ENCODE measurements around the gene STRA6.

Gene STRA6

DNA sequence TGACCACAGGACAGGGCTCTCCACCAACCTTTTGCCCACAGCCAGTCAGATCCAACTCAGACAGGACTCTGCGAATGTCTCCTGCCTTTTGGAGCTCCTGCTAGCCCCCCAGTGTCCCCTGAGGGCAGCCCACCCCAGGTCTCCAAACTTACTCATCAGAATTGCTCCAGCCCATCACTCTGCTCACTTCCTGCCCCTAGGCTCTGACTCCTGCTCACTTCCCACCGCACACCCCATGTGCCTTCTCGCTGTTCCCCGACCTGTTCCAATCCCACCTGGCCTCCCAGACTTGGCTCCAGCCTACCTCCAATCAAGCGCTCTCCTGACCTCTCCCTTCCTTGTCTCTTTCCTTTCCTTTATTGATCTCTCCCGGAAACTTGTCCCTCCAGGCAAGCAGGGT, 5.9 kb upstream of the STRA6 start:
- no peak for DNase-seq (ENCODE audit: extremely low read depth in 1 of 2, low read depth in 1 of 2)

DNA sequence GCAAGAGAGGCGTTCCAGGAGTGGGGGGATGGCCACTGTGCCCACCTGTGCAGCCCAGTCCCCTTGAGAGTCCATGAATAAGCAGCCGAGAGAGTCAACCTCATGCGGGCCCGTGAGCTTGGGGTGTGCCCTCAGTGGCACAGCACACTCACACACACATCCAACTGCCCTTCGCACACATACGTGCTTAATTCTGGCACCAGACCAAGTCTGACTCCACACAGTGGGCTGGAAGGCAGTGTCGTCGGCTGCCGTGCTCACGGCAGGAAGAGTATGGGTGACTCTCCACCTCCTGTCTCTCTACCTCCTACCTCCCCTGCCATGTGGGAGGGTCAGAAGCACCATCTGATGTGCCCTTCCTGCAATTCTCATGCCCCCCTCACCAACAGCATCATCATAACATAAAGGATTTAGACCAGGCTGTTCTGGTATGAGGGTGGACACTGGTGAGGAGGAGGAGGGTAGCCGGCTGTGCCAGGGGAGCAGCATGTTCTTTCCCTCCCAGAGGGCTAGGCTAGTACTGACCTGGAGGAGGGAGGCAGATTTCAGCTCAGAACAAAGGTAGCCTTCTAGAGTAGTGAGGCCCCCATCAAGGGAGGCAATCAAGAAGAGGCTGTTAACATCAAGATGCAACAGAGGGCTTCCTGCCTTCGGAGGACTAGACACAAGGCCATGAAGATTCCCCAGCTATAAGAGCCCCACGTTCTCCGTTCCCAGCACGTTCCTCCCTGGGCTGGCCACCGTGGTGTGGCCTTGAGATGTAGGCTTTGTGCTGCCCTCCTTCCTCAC, 5.3 kb upstream of the STRA6 start:
- DNase-seq (ENCODE audit: extremely low read depth in 1 of 2, low read depth in 1 of 2), result no peak

DNA sequence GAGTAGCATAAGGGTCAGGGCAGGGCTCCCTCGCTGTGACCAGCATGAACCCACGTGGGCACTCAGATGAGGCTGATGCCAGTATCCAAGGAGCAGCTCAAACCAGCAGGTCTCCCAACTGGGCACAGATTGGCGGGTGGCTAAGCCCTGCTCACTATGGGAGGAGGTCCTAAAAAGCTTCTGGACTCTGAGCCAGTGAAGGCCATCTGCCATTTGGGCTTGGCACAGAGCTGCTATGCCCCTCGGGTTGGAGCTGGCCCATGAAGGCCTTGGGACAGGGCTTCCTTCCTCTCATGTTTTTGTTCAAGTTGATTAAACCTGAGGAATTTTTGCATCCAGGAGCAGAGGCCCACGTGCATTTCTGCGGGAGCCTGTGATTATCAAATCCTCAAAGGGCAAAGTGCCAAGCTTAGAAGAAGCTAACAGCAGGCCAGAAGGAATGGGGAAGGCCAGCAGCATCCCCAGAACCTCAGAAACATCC, 4.3 kb upstream of the STRA6 start:
- no peak for DNase-seq (ENCODE audit: extremely low read depth in 1 of 2, low read depth in 1 of 2)

DNA sequence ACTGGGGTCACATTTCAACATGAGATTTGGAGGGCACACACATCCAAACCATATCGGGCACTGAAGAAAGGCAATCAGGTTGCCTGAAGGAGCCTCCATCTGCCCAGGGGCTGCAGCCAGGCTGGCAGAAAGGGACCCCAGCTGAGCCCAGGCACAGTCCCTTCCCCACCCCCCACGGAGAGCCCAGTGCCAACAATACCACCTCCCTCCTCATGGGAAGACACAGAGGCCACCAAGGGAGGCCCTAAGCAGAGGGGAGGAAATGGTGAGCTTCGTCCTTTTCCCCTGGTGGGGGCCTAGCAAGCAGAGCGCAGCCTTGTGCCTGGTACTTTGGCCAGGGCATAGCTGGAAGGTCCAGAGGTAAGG, 3.0 kb upstream of the STRA6 start:
- DNase-seq (ENCODE audit: extremely low read depth in 1 of 2, low read depth in 1 of 2), result no peak

DNA sequence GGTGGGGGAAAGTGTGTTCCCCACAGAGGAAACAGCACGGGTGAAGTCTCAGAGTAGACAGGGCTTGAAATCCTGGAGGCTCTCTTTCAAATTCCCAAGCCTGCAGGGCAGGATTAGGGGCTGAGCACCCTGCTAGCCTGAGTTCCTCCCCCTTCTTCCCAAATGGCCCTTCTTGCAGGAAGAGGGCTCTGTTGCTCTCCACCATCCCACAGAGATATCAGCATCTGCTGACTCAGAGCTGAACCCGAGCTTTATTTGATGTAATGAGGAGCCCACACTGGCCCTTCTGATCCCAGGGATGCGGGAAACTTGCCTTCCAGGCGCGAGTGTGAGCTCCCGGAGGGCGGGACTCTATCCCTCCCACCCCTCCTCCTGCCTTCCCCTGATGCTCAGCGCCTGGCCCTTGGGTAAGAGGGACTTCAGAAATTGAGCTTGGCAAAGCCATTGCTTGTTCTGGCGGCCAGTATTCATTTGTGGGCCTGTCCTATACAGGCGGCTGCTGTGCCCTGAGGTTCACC, 1.4 kb upstream of the STRA6 start:
- no peak for DNase-seq (ENCODE audit: extremely low read depth in 1 of 2, low read depth in 1 of 2)

DNA sequence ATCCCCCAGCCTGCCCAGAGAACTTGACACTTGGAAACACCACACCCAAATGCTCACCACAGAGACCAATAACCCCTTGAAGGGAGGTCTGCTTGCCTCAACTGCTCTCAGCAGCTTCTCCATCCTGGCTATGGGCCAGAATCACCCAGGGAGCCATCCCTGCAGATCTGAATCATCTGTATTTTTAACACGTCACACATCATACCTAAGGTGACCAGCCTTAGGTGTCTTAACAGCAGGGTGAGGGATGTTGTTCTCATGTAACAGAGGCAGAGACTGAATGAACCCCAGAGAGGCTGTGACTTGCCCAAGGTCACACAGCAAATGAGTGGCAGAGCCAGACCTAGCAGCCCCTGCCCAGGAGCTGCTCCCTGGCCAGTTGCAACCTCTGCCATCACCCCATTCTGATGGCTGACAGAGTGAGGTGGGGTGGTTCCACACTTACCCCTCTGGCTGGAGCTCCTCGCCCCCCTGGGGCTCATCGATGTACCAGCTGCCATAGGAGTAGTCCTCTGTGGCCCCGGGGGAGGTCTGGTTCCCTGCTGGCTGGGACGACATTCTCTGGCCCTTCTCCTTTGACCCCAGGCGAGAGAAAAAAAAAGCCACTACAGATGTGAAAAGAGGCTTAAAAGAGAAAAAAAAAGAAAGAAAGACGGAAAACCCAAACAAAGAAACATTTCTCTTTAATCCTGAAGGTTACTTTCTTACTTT, 722 bp downstream of the STRA6 start:
- no peak for DNase-seq (ENCODE audit: extremely low read depth in 1 of 2, low read depth in 1 of 2)

DNA sequence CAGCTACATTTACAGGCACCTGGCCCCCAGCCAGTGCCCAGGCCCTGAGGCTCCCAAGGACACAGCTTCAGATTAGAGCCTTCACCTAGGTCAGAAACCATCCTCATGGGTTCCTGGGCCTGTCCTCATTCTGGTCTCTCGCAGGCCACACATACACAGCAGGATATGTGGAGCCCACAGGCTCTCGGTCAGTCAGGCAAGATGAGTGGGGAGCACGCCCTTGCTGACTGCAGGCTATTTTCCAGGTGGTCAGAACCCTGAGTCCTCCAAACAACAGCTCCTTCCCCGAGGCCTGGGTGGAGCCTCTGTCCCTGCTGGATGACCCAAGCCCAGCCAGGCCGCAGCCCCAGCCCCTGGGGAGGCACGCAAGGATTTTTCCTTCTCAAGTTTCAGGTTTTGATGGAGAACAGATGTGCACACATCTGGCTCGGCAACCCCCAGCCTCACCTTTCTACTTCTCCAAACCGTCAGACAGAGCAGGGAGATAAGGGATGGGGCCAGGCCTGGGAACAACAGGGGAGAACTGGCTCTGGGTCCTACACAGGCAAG, 1.6 kb downstream of the STRA6 start:
- DNase-seq (ENCODE audit: extremely low read depth in 1 of 2, low read depth in 1 of 2), result no peak

DNA sequence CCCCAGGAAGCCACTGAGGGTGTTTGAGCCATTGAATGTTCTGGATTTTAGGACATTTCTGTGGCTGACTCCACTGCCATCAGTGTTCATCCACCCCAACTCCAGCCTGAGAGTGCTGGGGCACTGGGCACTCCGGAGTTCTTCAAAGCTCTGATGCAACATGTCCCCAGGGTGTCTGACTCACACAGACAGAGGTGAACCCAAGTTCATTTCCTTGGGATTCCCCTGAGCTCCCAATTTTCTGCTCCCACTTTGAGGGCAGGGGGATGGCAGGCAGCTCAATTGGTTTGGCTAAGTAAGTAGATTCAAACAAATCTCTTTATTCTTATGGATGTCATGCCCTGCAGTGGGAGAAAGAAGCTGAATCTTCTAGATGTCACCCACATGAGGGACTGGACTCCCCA, 2.2 kb downstream of the STRA6 start:
- no peak for DNase-seq (ENCODE audit: extremely low read depth in 1 of 2, low read depth in 1 of 2)

DNA sequence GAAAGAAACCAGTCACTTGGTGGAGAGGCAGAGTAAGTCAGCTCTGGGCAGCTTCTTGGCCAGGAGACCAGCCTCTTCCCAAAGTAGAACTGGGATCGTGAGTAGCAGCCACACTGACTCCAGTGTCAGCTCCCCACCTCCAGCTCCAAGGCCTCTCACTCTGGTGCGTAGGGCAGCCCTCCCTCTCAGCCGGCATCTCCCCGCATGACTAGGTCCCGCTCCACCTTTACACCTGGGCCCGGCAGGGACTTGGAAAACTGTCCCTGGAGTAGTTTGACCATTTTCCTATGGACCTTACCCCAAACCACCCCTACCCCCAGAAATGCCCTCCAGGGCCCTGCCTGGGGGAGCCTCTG, 3.3 kb downstream of the STRA6 start:
- no peak for DNase-seq (ENCODE audit: extremely low read depth in 1 of 2, low read depth in 1 of 2)

DNA sequence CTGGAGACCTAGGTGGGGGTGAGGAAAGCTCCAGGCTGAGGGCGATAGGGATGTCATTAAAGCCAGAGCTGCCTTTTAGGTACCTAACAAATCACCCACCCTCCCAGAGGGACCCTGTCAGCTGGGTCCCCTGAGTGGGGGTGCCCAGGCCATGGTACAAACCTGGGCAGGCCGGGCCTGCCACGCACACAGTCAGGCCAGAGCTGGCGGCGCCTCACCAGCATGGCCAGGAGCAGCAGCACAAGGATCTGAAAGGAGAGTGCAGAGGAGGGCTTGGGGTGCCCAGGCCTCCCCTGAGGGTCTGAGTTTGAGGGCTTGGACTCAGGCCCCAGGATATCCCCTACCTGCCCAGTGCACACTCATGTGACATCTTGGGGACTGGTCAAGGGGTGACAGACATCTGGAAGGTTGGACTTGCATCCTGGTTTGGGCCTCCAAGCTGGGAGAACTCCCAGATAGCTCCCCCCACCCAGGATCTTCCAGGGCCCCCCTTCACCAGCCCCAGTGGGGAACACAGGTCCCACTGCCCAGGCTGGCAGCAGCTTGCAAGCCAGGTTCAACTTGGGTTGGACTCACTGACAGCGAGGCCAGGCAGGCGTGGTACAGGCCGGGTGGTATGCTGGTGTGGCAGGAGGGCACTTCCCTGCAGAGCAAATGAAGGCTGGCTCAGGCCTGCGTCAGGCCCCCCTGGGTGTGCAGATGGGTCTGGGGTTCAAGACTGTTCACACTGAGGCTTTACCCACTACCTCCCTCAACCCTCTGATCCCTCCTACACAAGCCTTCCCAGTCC, 5.2 kb downstream of the STRA6 start:
- no peak for DNase-seq (ENCODE audit: extremely low read depth in 1 of 2, low read depth in 1 of 2)

DNA sequence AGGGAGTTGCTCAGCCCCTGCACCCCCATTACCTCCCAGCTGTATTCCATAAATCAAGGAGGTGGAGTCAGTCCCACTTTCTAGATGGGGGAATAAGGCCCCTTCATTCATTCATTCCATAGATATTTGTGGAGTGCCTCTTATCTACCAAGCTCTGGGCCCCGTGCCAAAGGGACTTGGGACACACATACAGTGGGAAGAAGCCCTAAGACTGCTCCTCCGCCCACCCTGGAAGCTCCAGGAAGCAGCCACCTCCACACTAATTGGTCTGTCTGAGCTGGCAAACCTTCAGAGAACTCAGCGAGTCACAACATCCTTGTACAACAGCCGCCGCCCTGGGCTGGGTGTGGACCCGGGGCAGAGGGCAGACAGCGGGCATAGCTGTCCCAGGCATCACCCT, 6.4 kb downstream of the STRA6 start:
- no peak for DNase-seq (ENCODE audit: extremely low read depth in 1 of 2, low read depth in 1 of 2)

DNA sequence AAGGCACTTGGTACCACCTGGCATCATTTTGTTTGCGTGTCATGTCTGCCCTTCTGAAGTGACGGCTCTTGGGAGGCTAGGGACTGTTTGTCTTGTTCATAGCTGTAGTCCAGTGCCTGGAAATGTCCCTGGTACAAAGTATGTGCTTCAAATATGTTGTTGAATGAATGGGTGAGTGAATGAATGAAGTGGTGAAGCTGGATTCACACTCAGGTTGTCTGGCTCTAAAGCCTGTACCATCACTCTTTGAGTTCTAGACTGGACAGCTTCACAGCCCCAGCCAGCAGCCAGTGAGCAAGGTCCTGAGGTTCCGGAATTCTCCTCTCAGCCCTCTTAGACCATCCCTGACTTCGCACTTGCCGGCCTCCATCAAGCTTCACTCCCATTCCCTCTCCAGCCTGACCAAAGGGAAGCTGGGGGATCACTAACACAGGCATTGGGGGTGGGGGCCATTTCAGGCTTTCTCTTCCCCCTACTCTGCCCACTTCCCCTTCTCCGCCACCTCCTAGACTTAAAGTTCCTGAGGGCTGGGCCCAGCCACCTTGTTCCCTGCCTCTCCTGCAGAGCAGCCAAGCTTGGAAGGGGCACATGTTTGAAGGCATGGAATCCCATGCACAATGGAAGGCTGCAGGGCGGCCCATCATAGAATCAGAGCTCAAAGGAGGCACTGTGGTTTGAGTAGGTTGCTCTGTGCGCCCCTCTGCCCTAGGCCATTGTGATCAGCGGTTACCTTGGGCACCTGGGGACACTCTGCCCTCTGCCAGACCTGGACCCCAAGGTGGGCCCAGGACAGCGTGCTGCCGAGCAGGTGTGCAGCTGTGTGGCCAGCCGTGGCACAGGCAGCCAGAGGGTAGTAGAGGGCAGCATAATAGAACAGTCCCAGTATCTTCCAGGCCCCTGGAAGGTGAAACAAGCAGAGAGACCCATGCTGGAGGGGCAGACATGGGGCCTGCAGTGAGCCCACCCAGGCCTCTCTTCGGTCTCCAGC, 7.7 kb downstream of the STRA6 start:
- no peak for DNase-seq (ENCODE audit: extremely low read depth in 1 of 2, low read depth in 1 of 2)

DNA sequence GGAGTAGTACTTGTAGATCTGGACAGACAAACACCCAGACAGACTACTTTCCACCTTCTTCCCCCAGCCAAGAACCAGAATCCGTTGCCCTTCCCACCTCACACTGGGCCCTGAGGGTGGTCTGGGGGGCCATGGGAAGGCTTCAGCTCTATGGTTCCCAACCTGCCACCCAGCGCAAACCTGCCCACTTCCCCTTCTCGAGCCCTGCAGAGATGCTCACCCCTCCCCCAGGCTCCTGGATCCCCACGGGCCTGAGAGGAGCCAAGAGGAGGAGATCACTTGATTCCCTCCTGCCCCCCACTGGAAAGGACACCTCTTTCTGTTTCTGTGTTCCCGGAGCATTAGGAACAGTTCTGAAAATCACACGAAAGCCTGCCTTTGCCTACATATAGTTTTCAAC, 8.7 kb downstream of the STRA6 start:
- no peak for DNase-seq (ENCODE audit: extremely low read depth in 1 of 2, low read depth in 1 of 2)

DNA sequence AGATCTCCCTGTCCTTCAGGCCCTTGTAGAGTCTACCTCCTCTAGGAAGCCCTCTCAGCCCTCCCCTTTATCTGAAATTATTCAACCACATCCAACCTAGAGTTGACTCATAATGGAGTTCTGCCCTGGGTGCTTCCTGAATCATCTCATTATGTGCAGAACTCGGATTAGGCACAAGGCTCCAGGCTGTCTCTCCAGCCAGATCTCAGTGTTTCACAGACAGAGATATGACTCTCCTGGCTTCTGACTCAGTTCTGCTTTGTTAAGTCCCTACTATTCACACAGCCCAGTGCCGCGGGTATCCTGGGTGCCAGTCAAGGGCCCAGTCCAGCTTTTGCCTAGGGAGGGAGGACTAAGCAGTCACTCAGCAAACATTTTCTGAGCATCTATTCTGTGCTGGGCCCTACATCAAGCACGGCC, 9.3 kb downstream of the STRA6 start:
- DNase-seq (ENCODE audit: extremely low read depth in 1 of 2, low read depth in 1 of 2), result no peak

DNA sequence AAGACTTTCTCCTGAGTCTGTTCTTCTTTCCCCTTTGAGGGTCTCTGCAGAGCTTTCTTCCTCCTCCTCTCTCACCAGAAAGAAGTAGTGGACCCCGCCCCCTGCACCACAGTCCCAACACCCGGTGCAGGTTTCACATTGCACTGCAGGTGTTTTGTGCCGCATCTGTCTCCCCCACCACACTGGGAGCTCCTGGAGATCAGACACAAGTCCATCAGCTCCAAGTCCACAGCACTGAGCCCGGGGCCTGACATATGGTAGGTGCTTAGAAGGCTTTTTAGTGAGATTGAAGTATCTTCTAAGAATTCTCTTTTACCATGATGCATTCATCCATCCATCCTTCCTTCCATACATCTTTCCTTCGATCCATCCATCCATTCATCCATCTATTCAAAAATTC, 9.8 kb downstream of the STRA6 start:
- no peak for DNase-seq (ENCODE audit: extremely low read depth in 1 of 2, low read depth in 1 of 2)

DNA sequence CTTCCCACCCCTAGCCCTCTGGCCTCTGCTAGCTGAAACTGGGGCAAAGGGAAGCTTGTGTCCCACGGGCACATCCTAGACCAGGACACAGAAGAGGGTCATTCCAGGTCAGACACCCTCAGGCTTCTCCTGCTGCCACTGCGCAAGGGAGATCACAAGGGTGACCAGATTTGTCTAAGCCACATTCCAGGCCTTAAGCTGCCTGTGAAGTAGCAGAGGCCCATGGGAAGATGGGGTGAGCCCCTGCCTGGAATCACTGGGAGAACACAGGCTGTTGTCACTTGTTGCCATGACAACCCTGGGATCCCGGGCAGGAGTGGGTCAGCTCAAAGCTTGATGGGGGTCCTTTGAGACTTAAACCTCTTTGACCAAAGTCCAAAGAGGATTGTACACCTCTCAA, 10.8 kb downstream of the STRA6 start:
- no peak for DNase-seq (ENCODE audit: extremely low read depth in 1 of 2, low read depth in 1 of 2)

DNA sequence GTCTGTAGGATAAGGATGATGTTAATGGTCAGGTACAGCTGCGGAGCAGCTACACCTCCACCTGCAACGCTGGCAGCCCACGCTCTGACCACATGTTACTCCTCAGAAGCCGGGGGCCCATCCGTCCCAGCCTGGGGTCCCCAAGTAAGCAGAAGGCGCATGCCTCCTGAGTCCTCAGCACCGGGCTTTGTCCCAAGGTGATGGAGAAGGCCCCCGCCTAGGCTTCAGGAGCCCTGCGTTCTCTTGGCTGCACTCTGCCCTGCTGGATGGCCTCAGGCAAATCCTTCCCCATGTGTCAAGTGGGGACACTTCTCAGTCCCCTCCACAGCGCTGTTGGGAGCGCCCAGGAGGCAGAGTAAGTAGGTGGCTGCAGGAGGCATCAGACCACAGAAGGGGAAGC, 14.4 kb downstream of the STRA6 start:
- no peak for DNase-seq (ENCODE audit: extremely low read depth in 1 of 2, low read depth in 1 of 2)

DNA sequence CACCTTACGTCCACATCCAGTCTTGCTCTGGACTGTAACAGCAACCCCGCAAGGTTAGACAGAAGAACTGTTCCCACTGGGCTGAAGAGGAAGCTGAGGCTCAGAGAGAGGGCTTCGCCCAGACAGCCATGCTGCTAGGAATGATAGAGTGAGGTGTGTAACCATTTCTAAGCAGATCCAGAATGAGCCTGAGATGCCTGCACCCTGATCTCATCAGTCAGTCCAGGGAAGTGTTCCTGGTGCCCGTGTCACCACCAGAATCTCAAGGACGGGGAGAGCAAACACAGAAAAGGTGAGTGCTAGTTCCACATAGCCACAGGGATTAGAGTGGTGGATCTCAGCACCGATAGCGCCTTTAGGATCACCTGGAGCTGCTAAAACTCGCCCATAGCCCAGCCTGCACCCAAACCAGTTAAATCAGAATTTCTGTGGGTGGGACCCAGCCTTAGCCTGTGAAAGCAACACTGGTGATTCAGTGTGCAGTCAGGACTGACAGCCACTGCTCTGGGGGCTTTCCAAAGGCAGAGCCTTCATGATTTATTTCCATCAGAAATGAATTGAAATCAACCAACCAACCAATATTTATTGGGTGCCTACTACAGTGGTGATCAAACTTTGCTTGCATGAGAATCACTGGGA, 16.8 kb downstream of the STRA6 start:
- no peak for DNase-seq (ENCODE audit: extremely low read depth in 1 of 2, low read depth in 1 of 2)

DNA sequence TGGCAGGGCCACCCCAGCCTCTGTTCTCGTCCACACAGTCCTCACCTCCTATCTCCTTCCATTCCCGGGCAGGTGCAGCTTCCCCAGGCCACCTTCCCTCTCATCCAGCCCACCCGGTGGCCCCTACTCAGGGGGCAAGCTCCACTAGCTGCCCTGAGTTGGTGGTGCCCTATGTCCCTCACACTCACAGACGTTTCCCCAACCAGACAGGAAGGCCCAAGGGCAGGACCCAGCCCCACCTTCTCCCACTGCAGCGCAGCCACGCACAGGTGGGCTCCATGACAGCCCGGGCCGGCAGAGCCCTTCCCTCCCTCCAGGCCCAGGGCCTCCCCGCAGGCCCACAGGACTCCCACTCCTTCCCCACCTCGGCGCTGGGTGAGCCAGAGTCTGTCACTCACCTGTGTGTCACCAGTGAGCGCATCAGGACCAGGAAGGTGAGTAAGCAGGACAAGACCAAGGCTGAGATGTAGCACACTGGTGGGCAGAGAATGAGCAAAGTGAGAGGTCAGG, 17.9 kb downstream of the STRA6 start:
- DNase-seq (ENCODE audit: extremely low read depth in 1 of 2, low read depth in 1 of 2), result no peak

Data from activated CD8-positive, alpha-beta memory T cell treated with anti-CD3 and anti-CD28 coated beads for 1 hour (primary cell).